ENCODE results near the gene DTNA.
"Not testable (repeated sequence)": the region's sequence is repeated elsewhere in the genome, so short reads cannot be mapped to it uniquely, and the experiment has no call there.

DTNA gene

GRCh38 chr18:34911081-34911480 lies 201.0 kb downstream of the DTNA start:
- DNase-seq = no peak

DNA sequence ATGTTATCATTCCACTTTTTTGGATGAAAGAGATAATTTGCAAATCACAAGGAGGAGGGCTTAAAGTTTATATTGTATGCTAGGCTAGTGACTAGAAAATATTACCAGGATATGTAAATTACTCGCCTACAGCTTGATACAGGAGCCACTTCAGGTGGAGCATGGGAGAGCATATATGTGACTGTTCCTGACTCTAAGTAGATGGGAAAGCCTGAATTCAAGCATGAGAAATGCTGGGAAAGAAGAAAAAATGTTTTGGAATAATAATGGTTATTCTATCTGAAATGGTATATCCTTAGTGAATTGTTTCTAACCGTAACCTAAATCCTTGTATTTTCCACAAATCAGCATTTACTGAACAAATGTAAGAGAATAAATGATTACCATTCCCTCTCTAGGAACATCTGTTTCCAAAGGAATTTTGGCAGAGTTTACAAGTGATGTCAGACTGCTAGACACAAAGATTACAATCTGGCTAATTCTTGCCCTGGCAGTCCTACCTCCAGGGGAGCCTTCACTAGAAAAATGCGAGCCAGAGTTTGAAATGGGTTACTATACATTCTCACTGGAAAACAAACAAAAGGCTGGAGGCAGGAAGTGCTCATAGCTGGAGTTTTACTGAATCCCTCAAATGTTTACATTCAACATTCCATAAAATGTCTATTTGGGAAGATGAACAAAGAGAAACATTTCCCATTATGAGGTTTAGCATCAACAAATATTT lies 201.7 kb downstream of the DTNA start:
- no peak for DNase-seq

- DNase-seq = no peak
Measured at GRCh38 chr18:34913837-34914661, 204.0 kb downstream of the DTNA start.

- no peak for DNase-seq
Measured at GRCh38 chr18:34915046-34915445, 204.9 kb downstream of the DTNA start.

GRCh38 chr18:34916539-34916938 lies 206.4 kb downstream of the DTNA start:
- not testable (repeated sequence) for DNase-seq

GRCh38 chr18:34918856-34919255 lies 208.8 kb downstream of the DTNA start:
- no peak for DNase-seq

- DNase-seq = no peak
Measured at GRCh38 chr18:34921226-34921625, 211.1 kb downstream of the DTNA start.

GRCh38 chr18:34921811-34922385 lies 211.8 kb downstream of the DTNA start:
- no peak for DNase-seq

DNA sequence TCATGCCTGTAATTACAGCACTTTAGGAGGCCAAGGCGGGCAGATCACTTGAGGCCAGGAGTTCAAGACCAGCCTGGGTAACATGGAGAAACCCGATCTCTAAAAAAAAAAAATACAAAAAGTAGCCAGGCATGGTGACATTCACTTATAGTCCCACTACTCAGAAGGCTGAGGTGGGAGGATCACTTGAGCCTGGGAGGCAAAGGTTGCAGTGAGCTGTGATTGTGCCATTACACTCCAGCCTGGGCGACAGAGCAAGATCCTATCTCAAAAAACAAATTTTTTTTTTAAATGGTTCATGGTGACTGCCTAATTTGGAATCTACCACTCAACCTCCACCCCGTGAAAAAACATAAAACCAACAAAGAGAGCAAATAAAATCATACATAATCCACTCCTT lies 212.5 kb downstream of the DTNA start:
- not testable (repeated sequence) for DNase-seq

- no peak for DNase-seq
Measured at GRCh38 chr18:34923911-34924310, 213.8 kb downstream of the DTNA start.

GRCh38 chr18:34926683-34927082 lies 216.6 kb downstream of the DTNA start:
- DNase-seq = no peak

DNA sequence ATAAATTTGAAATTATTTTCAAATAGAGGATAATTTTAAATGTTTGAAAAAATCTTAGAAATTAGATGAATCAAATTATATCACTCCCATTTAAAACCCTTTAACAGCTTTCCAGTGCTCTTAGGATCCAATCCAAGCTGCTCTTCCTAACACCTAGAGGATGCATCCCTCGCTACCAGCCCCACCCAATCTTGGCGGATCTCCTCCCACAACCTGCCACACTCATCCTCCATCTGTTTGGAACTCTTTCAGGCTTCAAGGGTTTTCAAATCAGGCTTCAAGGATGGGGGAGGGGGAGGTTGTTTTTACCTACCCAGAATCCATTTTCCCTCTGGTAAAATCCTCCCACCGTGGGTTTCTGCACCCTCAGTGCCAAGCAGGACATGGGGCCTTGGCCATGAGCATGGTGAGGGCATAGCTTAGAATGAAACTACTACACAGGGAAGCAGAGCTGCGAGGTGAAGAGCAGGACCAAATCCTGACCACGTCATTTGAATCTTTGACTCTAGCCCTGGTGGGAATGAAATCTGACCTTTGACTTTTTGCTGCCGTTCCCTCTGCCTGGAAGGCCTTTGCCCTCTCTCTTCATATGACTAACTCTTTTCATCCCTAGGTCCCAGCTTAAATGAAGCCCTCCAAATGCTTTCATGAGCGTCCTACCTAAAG lies 218.1 kb downstream of the DTNA start:
- DNase-seq = no peak

DNA sequence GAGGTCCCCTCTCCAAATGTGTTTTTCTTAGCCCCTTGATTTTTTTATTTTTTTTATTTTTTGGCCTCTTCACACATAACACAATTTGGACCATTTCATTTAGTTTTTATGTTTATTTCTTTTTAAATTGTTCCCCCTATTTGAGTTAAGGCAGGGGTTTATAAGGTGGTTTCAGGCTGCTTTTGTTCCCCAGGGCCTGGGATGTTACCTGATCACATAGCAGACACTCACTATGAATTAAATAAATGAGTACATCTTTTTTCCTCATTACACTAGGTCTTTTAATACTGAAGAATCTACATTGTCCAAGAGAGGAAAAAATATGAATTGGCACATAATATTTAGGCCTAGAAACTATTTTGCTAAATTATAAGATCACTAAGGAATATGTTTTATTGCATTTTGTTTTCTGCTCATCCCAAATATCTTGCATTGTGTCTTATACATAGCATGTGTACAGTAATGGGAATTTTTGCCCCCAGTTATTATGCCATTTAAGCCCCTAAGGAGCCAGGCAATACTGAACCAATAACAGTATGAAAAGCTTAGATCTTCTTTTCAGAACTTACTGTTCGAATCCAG lies 218.7 kb downstream of the DTNA start:
- DNase-seq = no peak

DNA sequence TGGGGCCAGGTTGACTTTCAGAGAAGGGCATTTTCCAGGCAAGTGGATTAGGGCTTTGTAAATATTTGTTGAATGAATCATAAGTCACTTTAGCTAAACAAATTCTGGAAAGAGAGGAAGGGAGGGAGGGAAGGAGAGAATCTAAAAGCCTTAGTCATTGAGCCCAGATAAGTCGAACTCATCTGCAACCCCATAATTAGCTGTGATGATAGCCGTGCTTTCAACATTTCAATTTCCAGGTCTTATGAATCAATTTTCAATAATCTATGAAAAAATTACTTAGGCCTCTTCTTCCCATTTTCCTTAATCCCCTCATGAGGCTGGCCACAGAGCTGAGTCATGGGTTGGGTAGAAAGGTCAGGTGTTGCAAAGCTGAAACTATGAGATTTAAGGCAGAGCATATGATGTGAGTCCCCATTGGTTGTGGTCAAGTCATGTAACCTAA lies 219.3 kb downstream of the DTNA start:
- no peak for DNase-seq

DNA sequence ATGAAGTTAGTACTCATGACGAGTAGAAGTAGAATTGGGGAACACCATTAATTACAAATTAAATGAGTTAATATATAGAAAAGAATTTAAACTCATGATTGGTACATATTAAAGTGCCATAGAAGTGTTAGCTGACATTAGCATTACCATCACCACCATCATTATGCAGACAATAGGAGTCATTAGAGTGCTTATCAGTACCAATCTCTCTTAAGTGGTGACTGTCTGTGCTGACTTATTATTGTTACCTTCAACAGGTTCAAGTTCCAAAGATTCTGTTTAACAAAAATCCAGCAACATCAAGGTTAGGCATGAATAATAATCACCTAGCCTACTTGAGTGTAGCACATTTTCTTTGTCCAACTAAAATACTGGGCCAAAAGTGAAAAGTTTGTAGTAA lies 222.3 kb downstream of the DTNA start:
- no peak for DNase-seq

DNA sequence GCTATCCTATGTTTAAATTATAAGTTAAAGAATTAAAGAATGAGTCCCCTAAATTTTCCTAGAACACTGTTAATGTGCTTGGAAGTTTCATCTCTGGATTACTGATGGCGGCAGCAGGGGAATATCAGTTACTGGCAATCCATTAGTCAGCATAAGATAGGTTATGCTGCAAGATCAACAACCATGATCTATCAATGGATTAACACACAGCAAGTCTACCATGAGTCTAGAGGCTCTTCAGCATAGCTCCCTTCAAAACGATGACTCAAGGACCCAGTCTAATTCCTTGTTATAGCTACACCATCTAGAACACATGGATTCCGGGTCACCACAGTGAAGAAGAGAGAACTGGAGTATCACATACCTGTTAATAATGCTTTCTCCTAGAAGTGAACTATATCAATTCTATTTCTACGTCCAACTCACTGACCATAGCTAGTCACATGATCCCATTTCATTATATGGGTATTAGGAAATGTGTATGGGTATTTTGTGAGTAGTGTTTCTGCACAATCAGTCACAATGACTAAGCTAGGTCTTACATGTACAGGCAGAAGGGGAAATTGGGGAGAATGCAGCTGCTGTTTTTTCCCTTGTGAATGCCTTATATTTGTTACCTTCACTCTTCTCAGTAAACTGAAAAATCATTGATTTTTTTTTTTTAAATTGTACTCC lies 222.8 kb downstream of the DTNA start:
- no peak for DNase-seq

DNA sequence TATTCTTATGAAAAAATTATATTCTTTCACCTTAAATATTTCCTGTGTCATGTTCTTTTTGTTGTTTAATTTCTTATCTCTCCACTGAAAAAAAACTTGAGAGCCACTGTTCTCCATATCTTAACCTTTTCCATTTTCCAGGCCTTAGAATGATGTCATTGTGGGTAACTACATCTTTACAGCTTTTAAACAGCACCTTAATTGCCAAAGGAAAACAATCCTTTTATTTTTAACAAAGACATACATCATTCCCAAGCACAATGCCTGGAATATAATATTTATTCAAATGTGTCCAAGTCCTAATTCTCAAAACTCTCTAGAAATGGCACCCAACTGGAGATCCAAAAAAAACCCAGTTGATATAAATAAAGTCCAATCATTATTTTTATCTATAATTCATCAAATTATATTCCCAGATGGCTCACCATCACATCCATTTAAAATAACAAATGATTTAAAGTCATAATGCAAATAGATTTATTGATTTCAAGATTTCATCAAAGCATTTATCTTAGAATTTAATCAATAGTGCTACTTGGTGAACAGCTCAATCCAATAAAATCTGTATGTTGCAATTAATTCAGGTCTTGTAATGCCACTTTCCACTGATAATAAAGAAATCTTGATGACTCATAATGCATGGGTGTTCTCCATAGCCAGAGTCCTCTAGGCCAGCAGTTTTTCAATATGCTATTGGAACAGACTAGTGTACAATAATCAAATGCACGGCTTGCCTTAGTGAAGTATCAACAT lies 224.0 kb downstream of the DTNA start:
- DNase-seq = no peak

- DNase-seq = no peak
Measured at GRCh38 chr18:34936772-34937171, 226.7 kb downstream of the DTNA start.

DNA sequence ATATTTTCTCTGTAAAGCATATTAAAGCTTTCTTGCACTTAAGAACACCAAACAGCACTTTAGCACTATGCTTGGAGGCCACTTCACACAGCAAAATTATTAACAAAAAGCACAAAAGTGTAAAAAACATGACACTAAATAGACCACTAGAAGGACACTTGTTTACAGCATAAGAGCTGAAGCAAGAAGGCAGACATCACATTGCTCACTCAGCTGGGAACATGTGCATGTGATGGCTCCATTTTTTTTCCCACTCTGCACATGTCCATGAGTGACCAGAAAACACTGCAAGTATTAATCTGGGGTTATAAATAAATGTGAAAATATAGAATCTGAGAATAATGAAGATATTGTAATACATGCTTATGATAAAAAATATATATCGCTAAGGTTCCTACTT lies 228.0 kb downstream of the DTNA start:
- DNase-seq = no peak
